Head of caudate nucleus (tissue), 42 donors: Measurements from ENCODE around the gene XYLB.

Source experiments
- DNase-seq, 42 donors: peaks; one replicate each; pipeline versions ENCODE4 v3.0.0 to v3.0.0-alpha.2; 2020 to 2021; ENCODE audit warnings: mixed read lengths in 7 of 42
- intact Hi-C: fragments of 100-400 bp; cut with DNase I; formaldehyde crosslinking; loops from one replicate; pipeline ENCODE4 v1.15.0; 2022

XYLB gene

DNA sequence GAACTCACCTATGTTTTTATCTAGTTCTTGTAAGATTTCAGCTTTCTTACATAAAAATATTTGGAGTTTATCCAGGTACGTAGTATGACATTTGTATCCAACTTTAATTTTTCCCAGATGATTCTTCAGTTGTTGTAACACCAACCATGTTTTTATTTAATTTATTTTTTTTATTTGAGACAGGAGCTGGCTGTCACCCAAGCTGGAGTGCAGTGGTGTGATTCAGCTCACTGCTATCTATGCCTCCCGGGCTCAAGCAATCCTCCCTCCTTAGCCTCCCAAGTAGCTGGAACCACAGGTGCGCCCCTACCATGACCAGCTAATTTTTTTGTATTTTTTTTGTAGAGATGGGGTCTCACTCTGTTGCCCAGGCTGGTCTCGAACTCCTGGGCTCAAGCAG, 6.6 kb downstream of the XYLB start:
- intact Hi-C loops: no loop called here

GRCh38 chr3:38354588-38355330, 8.2 kb downstream of the XYLB start:
- intact Hi-C loops: no loop called here
- no peak for DNase-seq

More for the DNA sequence above, 6.6 kb downstream of the XYLB start:
- no peak for DNase-seq

- DNase-seq: no peak
Measured at GRCh38 chr3:38359038-38359437, 12.5 kb downstream of the XYLB start.

DNA sequence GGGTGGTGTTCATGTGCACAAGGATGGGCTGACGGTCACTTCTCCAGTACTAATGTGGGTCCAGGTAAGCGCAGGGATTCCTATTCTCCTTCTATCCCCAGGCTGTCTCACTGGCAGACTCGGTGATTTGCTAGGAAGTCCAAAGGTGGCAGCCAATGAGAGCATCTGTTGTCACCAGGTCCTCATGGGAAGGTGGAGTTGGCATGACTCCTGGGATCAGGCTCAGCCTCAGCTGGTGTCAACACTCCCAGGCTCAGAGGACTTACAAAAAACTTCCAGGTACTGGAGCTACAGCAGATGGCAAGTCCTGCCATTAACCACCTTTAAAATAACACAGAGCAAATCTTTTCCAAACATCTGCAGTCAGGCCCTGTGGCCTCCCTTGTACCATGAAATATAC, 13.8 kb downstream of the XYLB start:
- intact Hi-C loops: no loop called here
- DNase-seq: no peak

More at GRCh38 chr3:38359038-38359437, 12.5 kb downstream of the XYLB start:
- intact Hi-C loops: no loop called here

DNA sequence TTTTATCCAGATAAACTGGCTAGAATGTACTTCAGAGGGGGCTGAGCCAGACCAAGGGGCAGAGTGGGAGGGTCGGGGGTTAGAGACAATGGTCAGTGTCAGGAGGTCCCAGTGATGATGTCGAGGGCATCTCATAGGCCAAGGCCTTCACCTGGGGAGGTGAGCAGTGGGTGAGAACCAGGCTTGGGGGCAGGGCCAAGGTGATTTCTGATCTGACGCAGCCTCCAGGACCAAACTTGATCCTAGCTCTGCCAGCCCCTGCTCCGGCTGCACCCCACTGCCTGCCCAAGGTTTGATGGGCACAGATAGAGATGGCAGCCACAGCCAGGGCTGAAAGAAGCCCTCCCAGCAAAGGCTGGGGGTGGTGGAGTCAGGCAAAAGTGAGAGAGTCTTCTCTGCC, 14.9 kb downstream of the XYLB start:
- no peak for DNase-seq
- intact Hi-C loops: no loop called here

GRCh38 chr3:38362825-38363224, 16.2 kb downstream of the XYLB start:
- intact Hi-C loops: no loop called here
- no peak for DNase-seq

- intact Hi-C loops: no loop called here
- no peak for DNase-seq
Measured at GRCh38 chr3:38364721-38365400, 18.3 kb downstream of the XYLB start.

GRCh38 chr3:38365469-38366062, 19.0 kb downstream of the XYLB start:
- DNase-seq: no peak
- intact Hi-C loops: no loop called here

DNA sequence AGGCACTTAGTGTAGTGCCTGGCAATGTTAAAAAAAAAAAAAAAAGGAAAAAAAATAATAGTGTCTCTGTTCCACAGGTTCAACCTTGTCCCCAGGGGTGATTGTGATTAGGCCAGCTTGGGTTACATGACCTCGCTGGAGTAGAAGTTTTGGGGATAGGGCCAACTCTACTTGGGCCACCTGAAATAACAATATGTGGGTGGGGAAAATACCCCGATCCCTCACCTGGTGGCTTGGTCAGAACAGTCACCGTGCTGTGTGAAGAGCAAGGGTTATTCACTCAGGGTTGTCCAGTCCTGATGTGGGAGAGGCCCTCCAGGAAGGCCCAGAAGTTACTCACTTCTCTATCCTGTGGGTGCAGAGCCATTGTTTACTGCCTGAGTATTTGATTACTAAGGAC, 19.5 kb downstream of the XYLB start:
- intact Hi-C loops: no loop called here
- no peak for DNase-seq

GRCh38 chr3:38367779-38368178, 21.2 kb downstream of the XYLB start:
- intact Hi-C loops: no loop called here
- DNase-seq: no peak

DNA sequence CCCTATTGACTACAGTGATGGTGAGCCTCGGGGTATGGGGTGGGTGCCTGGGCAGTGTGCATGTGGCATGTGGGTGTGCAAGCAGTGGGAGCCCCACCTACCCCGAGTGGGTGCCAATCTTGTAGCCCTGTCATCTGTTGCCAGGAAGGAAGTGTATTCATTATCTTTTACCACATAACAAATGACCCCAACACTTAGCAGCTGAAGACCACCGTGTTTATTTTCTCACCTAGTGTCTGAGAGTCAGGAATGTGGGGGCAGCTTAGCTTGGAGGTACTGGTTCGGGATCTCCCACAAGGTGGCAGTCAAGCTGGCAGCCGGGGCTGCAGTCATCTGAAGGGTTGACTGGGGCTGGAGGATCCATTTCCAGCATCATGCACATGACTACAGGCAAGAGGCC, 21.7 kb downstream of the XYLB start:
- no peak for DNase-seq
- intact Hi-C loops: no loop called here

DNA sequence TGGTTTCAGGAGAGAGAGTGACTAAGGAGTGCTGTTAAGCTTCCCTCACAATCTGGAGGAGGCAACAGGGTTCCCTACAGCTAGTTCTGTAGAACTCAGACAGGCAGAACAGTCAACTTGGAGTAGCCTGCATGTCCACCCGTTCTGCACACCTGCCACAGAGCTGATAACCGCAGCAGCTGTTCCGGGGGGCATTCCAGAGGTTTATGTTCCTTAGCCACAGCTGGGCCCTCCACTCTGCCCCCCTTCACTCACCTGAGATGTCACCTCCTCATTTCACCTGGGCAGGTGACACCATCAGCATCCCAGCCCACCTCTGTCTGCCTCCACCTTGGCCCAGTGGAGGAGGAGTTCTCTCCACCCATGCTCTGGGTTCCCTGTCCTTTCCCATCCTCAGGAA, 22.6 kb downstream of the XYLB start:
- intact Hi-C loops: no loop called here
- DNase-seq: no peak

GRCh38 chr3:38370149-38370548, 23.6 kb downstream of the XYLB start:
- DNase-seq: no peak
- intact Hi-C loops: no loop called here

GRCh38 chr3:38370861-38371260, 24.3 kb downstream of the XYLB start:
- no peak for DNase-seq
- intact Hi-C loops: no loop called here

DNA sequence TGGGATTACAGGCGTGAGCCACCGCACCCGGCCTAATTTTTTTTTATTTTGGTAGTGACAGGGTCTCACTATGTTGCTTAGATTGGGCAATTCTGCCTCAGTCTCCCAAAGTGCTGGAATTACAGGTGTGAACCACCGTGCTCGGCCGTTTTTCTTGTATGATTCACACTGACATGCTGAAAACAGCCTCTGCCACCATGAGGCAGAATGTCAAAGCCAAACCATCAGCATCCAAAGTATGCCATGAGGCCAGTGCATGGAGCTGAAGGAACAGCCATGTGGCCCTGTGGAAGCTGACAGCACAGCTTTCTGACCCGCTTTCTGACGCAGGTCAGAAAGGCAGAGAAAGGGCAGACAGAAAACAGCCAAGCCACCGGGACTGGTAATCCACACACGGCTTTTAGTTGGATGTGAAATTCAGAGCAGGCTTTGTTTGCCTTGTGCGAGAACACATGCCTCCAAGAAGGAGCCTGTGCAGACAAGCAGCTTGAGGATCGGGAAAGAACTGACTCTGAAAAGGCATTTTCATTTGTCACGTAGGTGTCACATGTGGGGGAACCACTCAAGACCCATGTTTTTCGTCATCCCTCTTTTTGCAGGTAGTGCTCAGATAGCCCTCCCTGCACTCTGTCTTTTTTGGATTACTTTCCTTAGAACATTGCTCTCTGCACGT, 25.1 kb downstream of the XYLB start:
- DNase-seq: no peak
- intact Hi-C loops: no loop called here

- intact Hi-C loops: no loop called here
- no peak for DNase-seq
Measured at GRCh38 chr3:38372214-38372601, 25.6 kb downstream of the XYLB start.

GRCh38 chr3:38374221-38374620, 27.6 kb downstream of the XYLB start:
- DNase-seq: no peak
- intact Hi-C loops: no loop called here

GRCh38 chr3:38375072-38375471, 28.5 kb downstream of the XYLB start:
- DNase-seq: no peak
- intact Hi-C loops: no loop called here

DNA sequence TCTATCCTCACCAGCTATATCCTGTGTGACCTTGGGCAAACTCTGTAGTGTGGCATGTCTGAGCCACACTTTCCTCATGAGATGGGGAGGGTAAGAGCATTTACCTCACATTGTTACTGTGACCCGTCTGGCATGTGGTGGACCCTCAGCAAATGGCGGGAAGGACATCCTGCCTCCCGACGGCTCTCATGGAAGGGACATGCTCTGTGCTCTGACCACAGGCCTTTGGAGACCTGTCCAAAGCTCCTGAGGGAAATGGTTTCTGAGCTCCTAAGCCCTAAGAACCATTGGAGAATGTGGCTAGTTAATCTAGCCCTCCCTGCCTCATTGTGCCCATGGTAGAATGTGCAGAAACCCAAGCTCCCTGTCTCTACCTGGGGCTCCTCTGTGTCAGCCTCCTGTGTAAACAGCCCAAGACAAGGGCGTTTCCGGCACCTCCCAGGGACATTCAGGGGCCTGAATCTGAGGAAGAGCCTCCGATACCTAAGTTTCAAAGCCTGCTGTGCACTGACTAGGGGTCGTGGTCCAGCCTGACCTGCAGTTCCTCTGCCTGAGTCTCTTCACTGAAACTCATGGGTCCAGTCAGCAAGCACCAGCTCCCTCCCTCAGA, 29.0 kb downstream of the XYLB start:
- no peak for DNase-seq
- intact Hi-C loops: no loop called here
